GM18517 (cell line): Measurements from ENCODE around the gene NDC80.

Experiments used
- ATAC-seq: cut with Tn5 transposase; IDR thresholded peaks from one replicate; pipeline ENCODE4 v1.9.1; 2021; ENCODE audit warnings: mild to moderate bottlenecking, moderate library complexity; ENCODE audit not compliant: unreplicated experiment

Gene NDC80

GRCh38 chr18:2555895-2556294, 15.5 kb upstream of the NDC80 start:
- ATAC-seq: no peak

- no peak for ATAC-seq
Observed at GRCh38 chr18:2557536-2557935, 13.8 kb upstream of the NDC80 start.

GRCh38 chr18:2559249-2559648, 12.1 kb upstream of the NDC80 start:
- ATAC-seq: peak; percentile 57

GRCh38 chr18:2564373-2564772, 7.0 kb upstream of the NDC80 start:
- no peak for ATAC-seq

- no peak for ATAC-seq
Observed at GRCh38 chr18:2568129-2568528, 3.2 kb upstream of the NDC80 start.

GRCh38 chr18:2568605-2569004, 2.8 kb upstream of the NDC80 start:
- no peak for ATAC-seq

- ATAC-seq: no peak
Observed at GRCh38 chr18:2569338-2570207, 1.8 kb upstream of the NDC80 start.

GRCh38 chr18:2570772-2571199, 571 bp upstream of the NDC80 start:
- peak; percentile 40 for ATAC-seq

GRCh38 chr18:2572171-2572569, 813 bp downstream of the NDC80 start:
- ATAC-seq: no peak

GRCh38 chr18:2572892-2573291, 1.5 kb downstream of the NDC80 start:
- no peak for ATAC-seq

- no peak for ATAC-seq
Observed at GRCh38 chr18:2573408-2573807, 2.1 kb downstream of the NDC80 start.

GRCh38 chr18:2587788-2588187, 16.4 kb downstream of the NDC80 start:
- no peak for ATAC-seq

- ATAC-seq: no peak
Observed at GRCh38 chr18:2588666-2589344, 17.4 kb downstream of the NDC80 start.

GRCh38 chr18:2589345-2590068, 18.1 kb downstream of the NDC80 start:
- no peak for ATAC-seq

- ATAC-seq: no peak
Observed at GRCh38 chr18:2590303-2590702, 18.9 kb downstream of the NDC80 start.

- no peak for ATAC-seq
Observed at GRCh38 chr18:2597639-2598038, 26.3 kb downstream of the NDC80 start.

- ATAC-seq: no peak
Observed at GRCh38 chr18:2602844-2603243, 31.5 kb downstream of the NDC80 start.

GRCh38 chr18:2606335-2606734, 35.0 kb downstream of the NDC80 start:
- no peak for ATAC-seq

GRCh38 chr18:2609604-2610003, 38.2 kb downstream of the NDC80 start:
- no peak for ATAC-seq

GRCh38 chr18:2610549-2610948, 39.2 kb downstream of the NDC80 start:
- ATAC-seq: no peak

GRCh38 chr18:2612996-2613395, 41.6 kb downstream of the NDC80 start:
- no peak for ATAC-seq
